Caco-2 (cell line): ENCODE results near the gene PLA2G1B. TPM values are rescaled to one million over a fixed set of nuclear protein-coding genes. Genes with fewer than 3 reads are reported as not detected.

ENCODE experiments used
- BruUV-seq: library from RNA; stranded (reverse); fragments of 400-500 nt; replicated peaks from 2 replicates; lab custom pipeline; 2021; lab: Mats Ljungman, UMichigan
- CTCF ChIA-PET: fragments of 300-600 bp; sonication (Branson Sonifier 250); formaldehyde crosslinking; loops from one replicate; lab custom pipeline; 2022; ENCODE audit warnings: antibody characterized with exemption; lab: Charles Lee
- POLR2A ChIA-PET: fragments of 300-600 bp; sonication (Branson Sonifier 250); formaldehyde crosslinking; loops from one replicate; lab custom pipeline; 2022; ENCODE audit warnings: antibody characterized with exemption; lab: Charles Lee
- DNase-seq, 2 experiments: peaks; one replicate each; pipeline versions ENCODE4 v3.0.0 to v3.0.0-alpha.2; 2020 to 2022
- H3K27me3 ChIP-seq: replicated peaks from 2 replicates; pipeline ENCODE4 v1.6.0; 2011; ENCODE audit warnings: low read length; ENCODE audit not compliant: control insufficient read depth, insufficient read depth
- H3K36me3 ChIP-seq: 2 replicates; pipeline ENCODE4 v1.5.1; 2011; ENCODE audit warnings: low read length; ENCODE audit not compliant: control insufficient read depth, insufficient read depth
- H3K4me1 ChIP-seq: fragments of 250-450 bp; sonication (Bioruptor Pico); 2 replicates; pipeline ENCODE4 v1.5.1; 2020; ENCODE audit warnings: mild to moderate bottlenecking
- H3K4me3 ChIP-seq: 2 replicates; pipeline ENCODE4 v1.5.1; 2011; ENCODE audit warnings: low read depth, mild to moderate bottlenecking, control low read depth, low read length
- H3K9me3 ChIP-seq: fragments of 250-450 bp; sonication (Bioruptor Pico); 2 replicates; pipeline ENCODE4 v1.5.1; 2020; ENCODE audit warnings: mild to moderate bottlenecking, moderate library complexity
- H3K27ac Mint-ChIP-seq: one replicate; pipeline ENCODE4 v1.8.0; 2022; ENCODE audit warnings: mixed read lengths; ENCODE audit not compliant: unreplicated experiment
- H3K27me3 Mint-ChIP-seq: one replicate; pipeline ENCODE4 v1.8.0; 2022; ENCODE audit warnings: mixed read lengths; ENCODE audit not compliant: insufficient read depth, unreplicated experiment
- H3K36me3 Mint-ChIP-seq: one replicate; pipeline ENCODE4 v1.8.0; 2022; ENCODE audit warnings: mild to moderate bottlenecking, mixed read lengths; ENCODE audit not compliant: insufficient read depth, unreplicated experiment
- H3K4me1 Mint-ChIP-seq: one replicate; pipeline ENCODE4 v1.8.0; 2022; ENCODE audit warnings: low read depth, mixed read lengths; ENCODE audit not compliant: unreplicated experiment
- H3K4me3 Mint-ChIP-seq: one replicate; pipeline ENCODE4 v1.8.0; 2022; ENCODE audit warnings: mild to moderate bottlenecking, moderate library complexity, mixed read lengths; ENCODE audit not compliant: unreplicated experiment
- H3K9me3 Mint-ChIP-seq: one replicate; pipeline ENCODE4 v1.8.0; 2022; ENCODE audit warnings: mixed read lengths; ENCODE audit not compliant: unreplicated experiment
- intact Hi-C: fragments of 100-400 bp; cut with micrococcal nuclease; formaldehyde crosslinking; loops from one replicate; pipeline ENCODE4 v1.10.0; 2022; ENCODE audit not compliant: unreplicated experiment
- total RNA-seq: library from RNA; stranded (reverse); gene quantifications from 2 replicates; pipeline ENCODE4 v1.2.3, GENCODE V29; 2022
- TF ChIP-seq, protein P1 (sequence below), 2 experiments: fragments of 200-600 bp in 1 of 2; IDR thresholded peaks; 1 replicate in 1 of 2; 2 replicates in 1 of 2; pipeline versions ENCODE4 v1.5.1 to v1.8.0; 2011 to 2022; ENCODE audit warnings: antibody characterized with exemption in 1 of 2, control low read depth in 1 of 2, inconsistent platforms in 1 of 2, low read depth in 1 of 2, low read length in 1 of 2, mild to moderate bottlenecking in 1 of 2, moderate library complexity in 1 of 2; ENCODE audit not compliant: insufficient read depth in 1 of 2, severe bottlenecking in 1 of 2, unreplicated experiment in 1 of 2

PLA2G1B gene
- total RNA-seq, 1 experiment from 2014 or later, result not detected

DNA sequence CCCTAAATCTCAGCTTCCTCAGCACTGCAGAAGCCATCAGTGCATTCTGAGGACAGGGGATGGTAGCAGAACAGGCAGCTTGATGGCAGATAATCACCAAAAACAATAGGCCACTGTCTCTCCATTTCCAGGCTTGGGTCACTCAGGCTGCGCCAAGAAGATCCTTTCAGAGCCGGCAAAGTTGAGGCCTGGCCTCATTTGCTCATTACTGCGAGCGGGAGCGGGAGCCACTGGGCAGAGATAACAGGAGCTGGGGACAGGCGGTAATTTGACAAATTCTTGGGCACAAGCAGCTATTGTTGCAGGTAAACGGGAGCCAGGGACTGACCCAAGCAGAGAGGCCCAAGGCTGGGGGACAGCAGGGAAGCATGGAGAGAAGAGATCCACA is 39.3 kb upstream of the PLA2G1B start:
- Histone ChIP-seq H3K36me3 (no peaks in the 10 kb centered on the region; the same call in 1 of the 2 replicates), H3K4me3 (no peak overlapping the region), H3K4me1 (peaks cover 14% of the 10 kb centered on the region), H3K27me3 (peaks cover 2% of the 10 kb centered on the region; the same call in 1 of the 2 replicates), H3K9me3 (no peaks in the 10 kb centered on the region)
- no peaks in the 10 kb centered on the region for H3K9me3 Mint-ChIP-seq
- H3K36me3 Mint-ChIP-seq, result peaks cover 12% of the 10 kb centered on the region
- BruUV-seq, result no TSS peak
- DNase-seq, result no peak
- CTCF ChIA-PET, result interaction anchor here (0.6 to 1.7 kb wide), 8 partner anchors 9 to 71 kb away, joined by 3 to 7 read pairs (median 4); partner anchors contain the start of gene COX6A1
- intact Hi-C loops, result no loop called here
- peak overlapping the region; percentile 64 for H3K4me3 Mint-ChIP-seq
- POLR2A ChIA-PET, result no interaction called here
- peaks cover 9% of the 10 kb centered on the region for H3K4me1 Mint-ChIP-seq
- peaks cover 17% of the 10 kb centered on the region for H3K27me3 Mint-ChIP-seq
- H3K27ac Mint-ChIP-seq, result no peak overlapping the region
- TF ChIP-seq, protein P1, sequence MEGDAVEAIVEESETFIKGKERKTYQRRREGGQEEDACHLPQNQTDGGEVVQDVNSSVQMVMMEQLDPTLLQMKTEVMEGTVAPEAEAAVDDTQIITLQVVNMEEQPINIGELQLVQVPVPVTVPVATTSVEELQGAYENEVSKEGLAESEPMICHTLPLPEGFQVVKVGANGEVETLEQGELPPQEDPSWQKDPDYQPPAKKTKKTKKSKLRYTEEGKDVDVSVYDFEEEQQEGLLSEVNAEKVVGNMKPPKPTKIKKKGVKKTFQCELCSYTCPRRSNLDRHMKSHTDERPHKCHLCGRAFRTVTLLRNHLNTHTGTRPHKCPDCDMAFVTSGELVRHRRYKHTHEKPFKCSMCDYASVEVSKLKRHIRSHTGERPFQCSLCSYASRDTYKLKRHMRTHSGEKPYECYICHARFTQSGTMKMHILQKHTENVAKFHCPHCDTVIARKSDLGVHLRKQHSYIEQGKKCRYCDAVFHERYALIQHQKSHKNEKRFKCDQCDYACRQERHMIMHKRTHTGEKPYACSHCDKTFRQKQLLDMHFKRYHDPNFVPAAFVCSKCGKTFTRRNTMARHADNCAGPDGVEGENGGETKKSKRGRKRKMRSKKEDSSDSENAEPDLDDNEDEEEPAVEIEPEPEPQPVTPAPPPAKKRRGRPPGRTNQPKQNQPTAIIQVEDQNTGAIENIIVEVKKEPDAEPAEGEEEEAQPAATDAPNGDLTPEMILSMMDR (IDR thresholded peaks at IDR 0.05; ENCODE audit: insufficient read depth in 1 of 2, low read depth in 1 of 2, low read length in 1 of 2, severe bottlenecking in 1 of 2, unreplicated experiment in 1 of 2), result no peak

DNA sequence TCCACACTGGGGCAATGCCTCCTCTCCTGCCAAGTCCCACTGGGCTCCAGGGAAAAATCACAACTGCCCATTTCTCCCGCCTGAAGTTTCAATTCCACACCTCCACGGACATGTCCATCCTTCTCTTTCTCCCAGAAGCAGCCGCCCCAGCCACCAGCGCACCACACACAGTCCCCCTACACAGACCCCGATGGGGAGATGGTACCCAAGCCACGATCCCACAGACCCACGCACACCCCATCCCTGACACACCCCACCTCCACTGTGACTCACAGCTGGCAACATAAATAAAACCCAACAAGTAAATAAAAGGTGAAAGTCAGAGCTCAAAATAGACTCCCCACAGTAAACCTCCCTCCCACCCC is 38.7 kb upstream of the PLA2G1B start:
- TSS peak; percentile 16 for BruUV-seq
- Mint-ChIP-seq H3K9me3 (no peaks in the 10 kb centered on the region), H3K4me1 (peaks cover 9% of the 10 kb centered on the region), H3K4me3 (peak overlapping the region; percentile 32), H3K27me3 (peaks cover 16% of the 10 kb centered on the region), H3K27ac (no peak overlapping the region), H3K36me3 (peaks cover 12% of the 10 kb centered on the region)
- no peak for DNase-seq
- CTCF ChIA-PET, result interaction anchor here (1.2 to 1.7 kb wide), 2 partner anchors 9 to 15 kb away, joined by 4 to 5 read pairs; no protein-coding TSS in a partner anchor
- Histone ChIP-seq H3K4me1 (peaks cover 14% of the 10 kb centered on the region), H3K4me3 (no peak overlapping the region), H3K9me3 (no peaks in the 10 kb centered on the region), H3K36me3 (no peaks in the 10 kb centered on the region; the same call in 1 of the 2 replicates), H3K27me3 (peaks cover 2% of the 10 kb centered on the region; the same call in 1 of the 2 replicates)
- POLR2A ChIA-PET, result no interaction called here
- intact Hi-C loops, result no loop called here
- TF ChIP-seq, protein P1 (IDR thresholded peaks at IDR 0.05; ENCODE audit: insufficient read depth in 1 of 2, low read depth in 1 of 2, low read length in 1 of 2, severe bottlenecking in 1 of 2, unreplicated experiment in 1 of 2), result no peak

GRCh38 chr12:120365675-120366340 is 38.2 kb upstream of the PLA2G1B start:
- Mint-ChIP-seq H3K27ac (no peak overlapping the region), H3K36me3 (peaks cover 12% of the 10 kb centered on the region), H3K27me3 (peaks cover 12% of the 10 kb centered on the region), H3K4me1 (peaks cover 9% of the 10 kb centered on the region), H3K9me3 (no peaks in the 10 kb centered on the region), H3K4me3 (peak overlapping the region; percentile 32)
- BruUV-seq, result no TSS peak
- POLR2A ChIA-PET, result no interaction called here
- H3K27me3 ChIP-seq, result peaks cover 2% of the 10 kb centered on the region; the same call in 1 of the 2 replicates
- H3K36me3 ChIP-seq, result no peaks in the 10 kb centered on the region; the same call in 1 of the 2 replicates
- H3K4me1 ChIP-seq, result peaks cover 14% of the 10 kb centered on the region
- intact Hi-C loops, result no loop called here
- no peak for DNase-seq
- H3K9me3 ChIP-seq, result no peaks in the 10 kb centered on the region
- CTCF ChIA-PET, result interaction anchor here (1.7 kb wide), 1 partner anchor 16 kb away, joined by 4 read pairs; no protein-coding TSS in a partner anchor
- TF ChIP-seq, protein P1 (IDR thresholded peaks at IDR 0.05; ENCODE audit: insufficient read depth in 1 of 2, low read depth in 1 of 2, low read length in 1 of 2, severe bottlenecking in 1 of 2, unreplicated experiment in 1 of 2), result no peak
- H3K4me3 ChIP-seq, result no peak overlapping the region
